ENCODE results near the gene SRL. TPM values are rescaled to one million over a fixed set of nuclear protein-coding genes. Genes with fewer than 3 reads are reported as not detected.

Gene SRL
- total and polyA plus RNA-seq, 12 donors, result 0.24 to 1.8 (median 0.52) TPM; not detected in 2

- intact Hi-C loops (cut with DNase I), result loop anchor here in 1 of 2 donors (10.0 kb wide), 1 partner anchor 133 kb away; the partner anchor contains the start of gene ADCY9
- WGBS, 4 donors, result 86 to 90% (median 87%) methylated on average over 7 of the region's 7 CpGs
- no peak for DNase-seq
- Histone ChIP-seq H3K4me1 (replicated peaks in 1 of 2) (no peaks in the 10 kb centered on the region), H3K36me3 (replicated peaks in 1 of 2) (no peaks in the 10 kb centered on the region), H3K4me3 (no peak overlapping the region), H3K27me3 (no peaks in the 10 kb centered on the region), H3K27ac (no peak overlapping the region), H3K9me3 (replicated peaks in 1 of 3) (no peaks in the 10 kb centered on the region)
- no peak for TF ChIP-seq CTCF (IDR thresholded peaks at IDR 0.05)
- no peak for TF ChIP-seq POLR2A (IDR thresholded peaks at IDR 0.05)
Measured at GRCh38 chr16:4247460-4247784, 5.5 kb upstream of the SRL start.

GRCh38 chr16:4246777-4247459, 5.0 kb upstream of the SRL start:
- WGBS, 4 donors, result 87 to 88% (median 87%) methylated on average over 12 to 14 of the region's 14 CpGs
- Histone ChIP-seq H3K27me3 (no peaks in the 10 kb centered on the region), H3K27ac (no peak overlapping the region), H3K9me3 (replicated peaks in 1 of 3) (no peaks in the 10 kb centered on the region), H3K4me1 (replicated peaks in 1 of 2) (no peaks in the 10 kb centered on the region), H3K4me3 (no peak overlapping the region), H3K36me3 (replicated peaks in 1 of 2) (no peaks in the 10 kb centered on the region)
- DNase-seq, result no peak
- no peak for TF ChIP-seq CTCF (IDR thresholded peaks at IDR 0.05)
- no peak for TF ChIP-seq POLR2A (IDR thresholded peaks at IDR 0.05)
- intact Hi-C loops (cut with DNase I), result loop anchor here in 1 of 2 donors (10.0 kb wide), 1 partner anchor 132 kb away; the partner anchor contains the start of gene ADCY9

GRCh38 chr16:4245077-4245791, 3.4 kb upstream of the SRL start:
- Histone ChIP-seq H3K27me3 (no peaks in the 10 kb centered on the region), H3K4me3 (no peak overlapping the region), H3K36me3 (replicated peaks in 1 of 2) (no peaks in the 10 kb centered on the region), H3K27ac (no peak overlapping the region), H3K9me3 (replicated peaks in 1 of 3) (no peaks in the 10 kb centered on the region), H3K4me1 (replicated peaks in 1 of 2) (no peaks in the 10 kb centered on the region)
- TF ChIP-seq POLR2A (IDR thresholded peaks at IDR 0.05) (no peak), CTCF (IDR thresholded peaks at IDR 0.05) (no peak)
- intact Hi-C loops (cut with DNase I), result loop anchor here in 1 of 2 donors (10.0 kb wide), 1 partner anchor 130 kb away; the partner anchor contains the start of gene ADCY9
- 79 to 87% (median 83%) methylated on average over 12 to 13 of the region's 13 CpGs for whole genome bisulfite sequencing, 4 donors
- no peak for DNase-seq

GRCh38 chr16:4244254-4245076, 2.6 kb upstream of the SRL start:
- 79 to 87% (median 83%) methylated on average over 10 of the region's 10 CpGs for WGBS, 4 donors

More at GRCh38 chr16:4244254-4245076, 2.6 kb upstream of the SRL start:
- peak in 1 of 7 donors; percentile 58 for DNase-seq
- Histone ChIP-seq H3K4me1 (replicated peaks in 1 of 2) (no peaks in the 10 kb centered on the region), H3K9me3 (replicated peaks in 1 of 3) (no peaks in the 10 kb centered on the region), H3K27me3 (no peaks in the 10 kb centered on the region), H3K4me3 (no peak overlapping the region), H3K27ac (no peak overlapping the region), H3K36me3 (replicated peaks in 1 of 2) (no peaks in the 10 kb centered on the region)
- intact Hi-C loops (cut with DNase I), result loop anchor here in 1 of 2 donors (10.0 kb wide), 1 partner anchor 130 kb away; the partner anchor contains the start of gene ADCY9
- TF ChIP-seq CTCF (IDR thresholded peaks at IDR 0.05), result no peak
- TF ChIP-seq POLR2A (IDR thresholded peaks at IDR 0.05), result no peak

Data from adrenal gland (tissue), 12 donors.